Right lobe of liver (tissue), 4 donors: ENCODE results near the gene ABCC2.

Source experiments
- POLR2A ChIP-seq: fragments of 450-650 bp; IDR thresholded peaks from one replicate; pipeline ENCODE4 v1.6.1; 2017; ENCODE audit warnings: antibody characterized with exemption, mild to moderate bottlenecking
- TF ChIP-seq, protein P1 (sequence below), 4 donors: fragments of 200-600 bp in 3 of 4; fragments of 450-650 bp in 1 of 4; IDR thresholded peaks; one replicate each; pipeline versions ENCODE4 v1.5.1 to v1.8.0; 2016 to 2022; ENCODE audit warnings: antibody characterized with exemption in 4 of 4, mild to moderate bottlenecking in 2 of 4
- donor health status: DM: no; HTN: no; CAD: no.
- donor health status: DM: no; HTN: no; CAD: no.
- donor health status: DM: no; HTN: yes; CAD: no.

DNA sequence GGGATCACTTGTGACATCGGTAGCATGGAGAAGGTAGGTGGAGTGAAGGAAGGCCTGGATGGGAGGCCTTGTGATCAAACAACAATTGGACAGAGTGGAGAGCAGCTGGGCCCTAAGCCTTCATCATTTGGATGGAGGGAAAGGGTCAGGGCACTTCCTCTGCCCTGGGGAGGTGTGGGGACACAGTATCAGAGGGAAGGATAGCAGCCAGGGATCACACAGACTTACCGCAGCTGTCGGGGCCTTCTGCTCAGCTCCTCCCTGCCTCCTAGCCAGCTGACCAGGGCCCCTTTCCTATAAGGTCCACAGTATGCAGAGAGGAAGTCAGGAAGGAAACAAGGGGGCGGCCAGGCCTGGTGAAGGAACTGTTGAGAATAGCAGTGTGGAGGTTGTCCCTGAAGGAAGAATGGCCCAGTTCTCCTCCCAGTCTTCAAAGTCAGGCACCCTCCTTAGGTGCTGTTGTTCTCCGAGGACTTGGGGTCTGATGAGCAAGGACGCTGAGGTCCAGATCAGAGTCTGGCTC, 62.1 kb downstream of the ABCC2 start:
- TF ChIP-seq, protein P1, sequence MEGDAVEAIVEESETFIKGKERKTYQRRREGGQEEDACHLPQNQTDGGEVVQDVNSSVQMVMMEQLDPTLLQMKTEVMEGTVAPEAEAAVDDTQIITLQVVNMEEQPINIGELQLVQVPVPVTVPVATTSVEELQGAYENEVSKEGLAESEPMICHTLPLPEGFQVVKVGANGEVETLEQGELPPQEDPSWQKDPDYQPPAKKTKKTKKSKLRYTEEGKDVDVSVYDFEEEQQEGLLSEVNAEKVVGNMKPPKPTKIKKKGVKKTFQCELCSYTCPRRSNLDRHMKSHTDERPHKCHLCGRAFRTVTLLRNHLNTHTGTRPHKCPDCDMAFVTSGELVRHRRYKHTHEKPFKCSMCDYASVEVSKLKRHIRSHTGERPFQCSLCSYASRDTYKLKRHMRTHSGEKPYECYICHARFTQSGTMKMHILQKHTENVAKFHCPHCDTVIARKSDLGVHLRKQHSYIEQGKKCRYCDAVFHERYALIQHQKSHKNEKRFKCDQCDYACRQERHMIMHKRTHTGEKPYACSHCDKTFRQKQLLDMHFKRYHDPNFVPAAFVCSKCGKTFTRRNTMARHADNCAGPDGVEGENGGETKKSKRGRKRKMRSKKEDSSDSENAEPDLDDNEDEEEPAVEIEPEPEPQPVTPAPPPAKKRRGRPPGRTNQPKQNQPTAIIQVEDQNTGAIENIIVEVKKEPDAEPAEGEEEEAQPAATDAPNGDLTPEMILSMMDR (IDR thresholded peaks at IDR 0.05), result no peak
- TF ChIP-seq POLR2A, result no peak
